ELR (cell line): Measurements from ENCODE around the gene NDUFB10.

Experiments
- DNase-seq: peaks from one replicate; pipeline ENCODE4 v3.0.0-alpha.2; 2015; ENCODE audit warnings: low read depth

The NDUFB10 gene

DNA sequence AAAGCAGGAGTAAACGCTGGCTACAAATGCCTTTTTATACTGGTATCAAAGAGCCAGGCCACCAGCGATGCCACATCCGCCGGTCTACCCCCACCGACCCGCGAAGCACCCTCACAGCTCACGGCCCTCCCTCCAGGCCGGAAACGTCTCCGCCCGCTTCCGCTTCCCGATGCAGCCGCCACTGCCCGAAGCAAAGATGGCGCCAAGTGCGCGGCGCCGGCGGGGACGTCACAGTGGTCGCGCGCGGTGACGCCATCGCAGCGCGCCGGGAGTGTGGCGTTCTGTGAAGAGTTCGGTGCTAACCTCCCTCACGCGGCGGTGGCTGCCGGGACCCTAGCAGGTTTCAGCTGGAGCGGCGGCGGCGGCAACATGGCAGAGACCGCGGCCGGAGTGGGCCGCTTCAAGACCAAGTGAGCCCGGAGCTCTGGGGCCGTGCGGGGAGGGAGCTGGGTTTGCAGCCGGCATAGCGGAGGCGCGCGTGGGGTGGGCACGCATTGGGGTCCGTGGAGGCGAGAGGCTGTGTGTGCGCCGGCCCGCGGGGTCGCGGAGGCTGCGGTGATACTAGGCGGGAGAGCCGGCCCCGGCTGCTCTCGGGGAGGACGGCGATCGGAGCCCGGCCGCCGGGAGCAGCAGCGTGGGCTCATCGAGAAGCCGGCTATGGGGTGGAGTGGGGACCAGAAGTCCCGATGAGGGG is 12.6 kb downstream of the NDUFB10 start, which contains the start of gene TBL3:
TSS of gene TBL3 (plus strand) at position 258 of the 694 bp plus-strand sequence. CDS start at position 370, 112 bp downstream.
- DNase-seq: peak; percentile 95

DNA sequence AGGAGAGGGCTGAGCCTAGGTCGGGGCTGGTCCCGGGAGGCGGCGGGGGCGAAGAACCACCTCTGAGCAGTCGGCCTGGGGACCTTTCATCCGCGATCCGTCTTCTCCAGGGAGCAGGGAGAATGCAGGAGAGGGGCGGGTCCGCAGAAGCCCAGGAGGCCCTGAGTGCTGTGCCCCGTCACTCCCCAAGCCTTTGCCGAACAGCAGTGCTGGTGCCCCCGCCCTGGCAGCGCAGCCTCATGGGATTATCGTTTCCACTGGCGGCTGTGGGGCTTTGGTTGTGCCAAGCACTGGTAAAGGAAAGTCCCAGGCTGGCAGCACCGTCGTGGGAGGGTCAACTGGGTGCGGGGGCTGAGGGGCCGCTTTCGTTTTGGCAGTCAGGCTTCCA is 13.1 kb downstream of the NDUFB10 start:
- peak; percentile 55 for DNase-seq

DNA sequence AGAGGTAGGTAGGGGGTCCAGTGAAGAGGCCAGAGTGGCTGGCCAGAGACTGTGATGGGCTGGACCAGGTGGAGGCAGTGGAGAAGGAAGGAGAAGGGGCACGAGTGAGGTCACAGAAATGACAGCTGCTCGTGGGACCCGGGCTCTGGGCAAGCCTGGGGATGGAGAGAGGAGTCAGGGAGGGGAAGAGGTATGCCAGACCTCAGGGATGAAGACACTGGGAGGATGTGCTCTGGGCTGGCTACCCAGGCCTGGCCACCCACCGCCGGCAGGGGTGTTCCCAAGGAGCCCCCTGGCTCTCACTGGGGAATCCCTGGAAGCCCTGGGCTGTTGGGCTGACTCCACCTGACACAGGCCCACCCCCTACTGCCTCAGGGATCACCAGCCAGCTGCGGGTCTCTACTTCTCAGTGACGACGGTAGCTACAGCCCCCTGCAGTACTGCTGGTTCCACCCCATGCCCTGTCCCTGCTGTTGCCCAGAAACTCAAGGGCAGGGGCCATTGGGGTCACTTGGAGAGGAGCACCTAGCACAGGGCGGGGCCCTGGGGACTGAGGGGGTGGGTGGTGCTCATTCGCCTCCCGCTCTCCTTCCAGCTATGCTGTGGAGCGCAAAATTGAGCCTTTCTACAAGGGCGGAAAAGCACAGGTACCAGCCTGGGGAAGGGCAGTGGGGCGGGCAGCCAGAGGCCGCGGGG is 14.3 kb downstream of the NDUFB10 start:
- no peak for DNase-seq

DNA sequence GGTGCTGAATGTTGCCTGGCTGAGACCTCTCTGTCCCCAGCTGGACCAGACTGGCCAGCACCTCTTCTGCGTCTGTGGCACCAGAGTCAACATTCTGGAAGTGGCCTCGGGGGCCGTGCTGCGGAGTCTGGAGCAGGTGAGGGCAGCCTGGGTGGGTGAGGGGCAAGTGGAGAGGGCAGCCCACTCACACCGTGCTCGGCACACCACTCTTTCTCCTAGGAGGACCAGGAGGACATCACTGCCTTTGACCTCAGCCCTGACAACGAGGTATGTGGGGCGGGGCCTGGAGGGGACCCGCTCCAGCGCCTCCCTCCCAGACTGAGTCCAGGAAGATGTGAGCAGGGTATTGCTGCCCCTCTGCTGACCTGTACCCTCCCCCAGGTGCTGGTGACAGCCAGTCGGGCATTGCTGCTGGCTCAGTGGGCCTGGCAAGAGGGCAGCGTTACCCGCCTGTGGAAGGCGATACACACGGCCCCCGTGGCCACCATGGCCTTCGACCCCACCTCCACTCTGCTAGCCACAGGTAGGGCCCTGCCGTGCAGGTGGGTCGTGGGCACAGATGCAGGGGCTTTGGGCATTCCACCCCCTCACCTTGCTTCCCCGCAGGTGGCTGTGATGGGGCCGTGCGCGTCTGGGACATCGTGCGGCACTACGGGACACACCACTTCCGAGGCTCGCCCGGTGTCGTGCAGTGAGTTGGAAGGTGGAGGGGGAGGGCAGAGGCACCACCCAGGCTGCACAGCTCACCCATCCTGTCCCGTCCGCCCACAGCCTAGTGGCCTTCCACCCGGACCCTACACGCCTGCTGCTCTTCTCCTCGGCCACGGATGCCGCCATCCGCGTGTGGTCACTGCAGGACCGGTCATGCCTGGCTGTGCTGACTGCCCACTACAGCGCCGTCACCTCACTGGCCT is 15.1 kb downstream of the NDUFB10 start:
- DNase-seq: no peak

DNA sequence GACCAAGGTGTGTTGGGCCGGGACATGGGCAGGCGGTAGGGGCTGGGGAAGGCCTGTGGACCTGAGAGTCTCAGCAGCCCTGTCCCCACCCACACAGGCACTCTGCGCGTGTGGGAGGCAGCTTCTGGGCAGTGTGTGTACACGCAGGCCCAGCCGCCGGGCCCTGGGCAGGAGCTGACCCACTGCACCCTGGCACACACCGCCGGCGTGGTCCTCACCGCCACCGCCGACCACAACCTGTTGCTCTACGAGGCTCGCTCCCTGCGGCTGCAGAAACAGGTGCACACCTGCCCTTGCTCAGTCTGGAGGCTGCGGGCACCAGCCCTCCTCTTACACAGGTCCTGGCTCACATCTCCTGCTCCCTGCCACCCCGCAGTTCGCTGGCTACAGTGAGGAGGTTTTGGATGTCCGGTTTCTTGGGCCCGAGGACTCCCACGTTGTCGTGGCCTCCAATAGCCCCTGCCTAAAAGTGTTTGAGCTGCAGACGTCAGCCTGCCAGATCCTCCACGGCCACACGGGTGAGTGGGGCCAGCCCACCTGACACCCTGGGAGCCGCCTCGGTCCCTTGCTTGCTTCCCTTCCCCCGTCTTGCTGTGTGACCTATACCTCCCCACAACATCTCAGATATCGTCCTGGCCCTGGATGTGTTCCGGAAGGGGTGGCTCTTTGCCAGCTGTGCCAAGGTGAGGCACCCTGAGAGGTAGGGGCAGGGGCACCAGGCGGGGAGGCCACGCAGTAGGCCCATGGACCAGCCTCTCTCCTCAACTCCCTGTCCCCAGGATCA is 16.3 kb downstream of the NDUFB10 start:
- DNase-seq: no peak

DNA sequence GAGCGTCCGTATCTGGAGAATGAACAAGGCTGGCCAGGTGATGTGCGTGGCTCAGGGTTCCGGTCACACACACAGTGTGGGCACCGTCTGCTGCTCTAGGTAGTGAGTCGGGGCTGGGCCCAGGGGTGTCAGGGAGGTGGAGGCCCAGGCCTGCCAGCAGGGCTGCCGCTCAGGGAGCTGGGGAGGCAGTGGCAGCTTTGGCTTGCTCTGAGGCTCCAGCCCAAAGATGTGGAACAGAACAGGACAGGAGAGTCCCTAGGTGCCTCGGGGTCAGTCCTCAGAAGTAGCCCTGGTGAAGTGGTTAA is 16.8 kb downstream of the NDUFB10 start:
- no peak for DNase-seq

DNA sequence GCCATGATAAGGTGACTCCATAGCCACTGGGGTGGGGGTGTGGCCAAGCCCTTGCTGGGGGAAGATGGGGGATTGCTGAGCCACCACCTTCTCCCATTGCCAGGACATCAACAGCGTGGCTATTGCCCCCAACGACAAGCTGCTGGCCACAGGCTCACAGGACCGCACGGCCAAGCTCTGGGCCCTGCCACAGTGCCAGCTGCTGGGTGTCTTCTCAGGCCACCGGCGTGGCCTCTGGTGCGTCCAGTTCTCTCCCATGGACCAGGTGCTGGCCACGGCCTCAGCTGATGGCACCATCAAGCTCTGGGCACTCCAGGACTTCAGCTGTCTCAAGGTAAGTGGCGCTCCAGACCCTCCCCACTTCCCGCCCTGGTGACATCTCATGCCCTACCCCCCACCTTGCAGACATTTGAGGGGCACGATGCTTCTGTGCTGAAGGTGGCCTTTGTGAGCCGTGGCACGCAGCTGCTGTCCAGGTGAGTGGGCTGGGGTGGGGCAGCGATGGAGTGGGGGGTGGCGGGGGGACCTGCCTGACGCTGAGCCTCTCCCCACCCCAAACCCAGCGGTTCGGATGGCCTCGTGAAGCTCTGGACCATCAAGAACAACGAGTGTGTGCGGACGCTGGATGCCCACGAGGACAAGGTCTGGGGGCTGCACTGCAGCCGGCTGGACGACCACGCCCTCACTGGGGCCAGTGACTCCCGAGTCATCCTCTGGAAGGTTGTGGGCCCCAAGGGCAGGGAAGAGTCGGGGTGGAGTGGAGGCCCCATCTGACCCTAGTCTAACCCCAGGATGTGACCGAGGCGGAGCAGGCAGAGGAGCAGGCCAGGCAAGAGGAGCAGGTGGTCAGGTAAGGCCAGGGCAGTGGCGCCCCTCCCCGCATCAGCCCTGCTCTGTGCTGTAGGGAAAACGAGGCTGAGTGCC is 17.9 kb downstream of the NDUFB10 start:
- no peak for DNase-seq

DNA sequence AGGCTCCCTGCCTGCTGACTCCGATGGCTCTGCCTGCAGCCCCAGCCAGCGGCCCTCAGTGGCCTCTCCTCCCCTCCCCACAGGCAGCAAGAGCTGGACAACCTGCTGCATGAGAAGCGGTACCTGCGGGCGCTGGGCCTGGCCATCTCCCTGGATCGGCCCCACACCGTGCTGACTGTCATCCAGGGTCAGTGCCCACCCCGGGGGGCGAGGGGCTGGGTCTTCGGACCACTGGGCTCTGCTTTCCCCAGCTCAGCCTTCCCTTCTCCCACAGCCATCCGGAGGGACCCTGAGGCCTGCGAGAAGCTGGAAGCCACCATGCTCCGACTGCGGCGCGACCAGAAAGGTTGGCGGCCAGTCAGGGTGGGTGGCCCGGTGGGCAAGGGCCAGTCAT is 18.5 kb downstream of the NDUFB10 start:
- no peak for DNase-seq

DNA sequence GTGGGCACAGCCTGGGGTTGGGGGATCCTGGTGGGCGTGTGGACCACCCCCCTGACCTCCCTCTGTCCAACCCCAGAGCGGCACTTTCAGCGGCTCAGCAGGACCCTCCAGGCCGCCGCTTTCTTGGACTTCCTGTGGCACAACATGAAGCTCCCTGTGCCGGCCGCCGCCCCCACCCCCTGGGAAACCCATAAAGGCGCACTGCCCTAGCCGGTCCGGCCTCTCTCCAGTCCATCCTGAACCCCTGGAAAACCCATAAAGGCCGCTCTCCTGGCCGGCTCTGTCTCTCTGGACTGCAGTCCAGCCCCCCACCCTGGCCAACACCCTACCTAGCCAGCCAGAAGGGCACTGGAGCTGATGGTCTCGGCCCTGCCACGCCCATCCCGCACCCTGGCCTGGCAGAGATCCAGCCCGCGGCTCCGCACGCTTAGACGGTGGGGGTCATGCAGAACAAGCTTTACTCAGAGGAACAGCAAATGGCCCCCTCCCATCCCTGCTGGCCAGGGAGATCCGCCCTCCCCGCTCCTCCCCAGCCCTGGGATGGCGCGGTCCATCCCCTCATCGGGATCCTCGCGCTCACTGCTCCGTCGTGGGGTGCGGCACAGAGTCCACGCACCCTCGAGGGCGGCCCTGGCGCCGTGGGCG is 19.3 kb downstream of the NDUFB10 start:
- no peak for DNase-seq

DNA sequence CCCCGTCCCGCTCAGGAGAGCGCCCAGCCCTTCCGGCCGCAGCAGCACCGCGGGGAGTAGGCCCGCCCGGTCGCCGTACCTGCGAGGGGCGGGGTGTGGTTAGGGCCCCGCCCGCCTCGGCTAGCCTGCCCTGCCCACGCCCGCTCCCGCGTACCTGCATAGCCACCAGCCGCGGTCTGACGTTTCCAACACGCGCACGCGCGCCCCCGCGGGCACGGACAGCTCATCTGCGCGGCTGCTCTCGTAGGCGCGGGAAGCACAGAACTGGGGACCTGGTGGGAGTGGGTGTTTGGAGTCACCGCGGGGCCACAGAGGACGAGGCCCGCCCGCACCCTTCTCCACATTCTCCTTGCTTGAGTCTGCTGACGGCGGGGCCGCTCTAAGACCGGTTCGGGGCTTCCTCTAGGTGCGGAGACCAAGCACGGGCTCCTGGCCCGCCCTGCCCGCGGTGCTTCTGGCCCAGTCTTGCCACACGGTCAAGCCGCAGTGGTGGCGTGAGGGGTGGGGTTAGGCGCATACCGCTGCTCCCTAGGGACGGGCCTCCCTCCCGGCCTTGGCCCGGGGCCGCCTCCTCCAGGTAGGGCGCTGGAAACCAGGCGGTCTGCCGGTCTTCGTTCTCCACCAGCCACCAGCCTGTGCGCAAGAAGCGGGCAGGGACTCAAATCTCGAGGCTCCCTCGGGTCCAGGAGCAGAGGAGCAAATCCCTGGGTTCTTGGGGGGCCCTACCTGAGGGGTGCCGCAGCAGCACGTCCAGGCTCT is 20.1 kb downstream of the NDUFB10 start:
- DNase-seq: no peak

DNA sequence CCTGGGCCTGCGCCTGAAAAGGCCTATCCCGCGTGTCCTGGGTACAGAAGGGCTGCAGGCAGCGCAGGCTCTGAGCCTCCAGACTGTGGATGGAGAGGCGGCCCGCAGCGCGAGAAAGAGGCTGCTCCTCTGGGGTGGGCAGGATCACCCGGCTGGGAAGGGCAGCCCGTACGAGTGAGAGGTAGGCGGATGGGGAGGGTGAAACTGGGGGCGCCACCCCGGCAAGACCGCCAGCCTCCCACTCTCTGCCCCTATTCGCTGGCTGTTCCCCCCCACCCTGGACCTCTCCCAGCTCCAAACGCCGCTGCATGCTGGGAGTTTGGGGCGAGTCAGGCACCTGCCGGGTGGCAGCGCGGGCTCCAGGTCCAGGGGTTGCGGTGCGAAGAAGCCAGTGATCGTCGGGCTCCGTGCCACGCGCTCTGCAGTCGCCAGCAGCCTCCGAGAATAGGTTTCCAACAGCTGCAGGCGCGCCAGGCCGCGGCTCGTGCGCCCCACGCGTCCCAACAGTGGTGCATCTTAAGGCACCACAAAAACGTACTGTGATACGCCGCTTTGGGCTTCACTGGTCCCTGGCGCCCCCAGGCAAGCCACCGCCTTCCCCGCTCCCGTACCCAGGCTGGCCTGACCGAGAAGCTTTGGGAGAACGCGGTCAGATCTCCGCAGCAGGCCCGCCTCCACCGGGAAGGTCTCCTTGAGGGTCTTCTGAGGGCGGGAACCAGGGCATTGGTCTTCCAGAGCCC is 20.9 kb downstream of the NDUFB10 start:
- no peak for DNase-seq

DNA sequence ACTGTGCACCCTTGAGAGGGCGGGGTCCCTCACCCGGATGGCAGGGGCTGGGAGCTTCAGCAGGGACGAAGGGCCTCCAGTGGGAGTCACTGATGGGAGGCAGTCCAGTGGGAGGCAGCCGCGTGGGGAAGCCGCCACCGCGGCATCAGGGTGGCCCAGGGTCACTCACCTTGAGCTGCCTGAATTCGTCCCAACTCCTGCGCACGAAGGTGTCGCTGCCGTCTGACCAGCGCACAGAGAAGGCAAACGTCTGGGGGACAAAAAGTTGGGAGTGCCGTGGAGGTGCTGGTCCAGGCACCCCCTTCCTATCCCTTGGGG is 21.4 kb downstream of the NDUFB10 start:
- DNase-seq: no peak

DNA sequence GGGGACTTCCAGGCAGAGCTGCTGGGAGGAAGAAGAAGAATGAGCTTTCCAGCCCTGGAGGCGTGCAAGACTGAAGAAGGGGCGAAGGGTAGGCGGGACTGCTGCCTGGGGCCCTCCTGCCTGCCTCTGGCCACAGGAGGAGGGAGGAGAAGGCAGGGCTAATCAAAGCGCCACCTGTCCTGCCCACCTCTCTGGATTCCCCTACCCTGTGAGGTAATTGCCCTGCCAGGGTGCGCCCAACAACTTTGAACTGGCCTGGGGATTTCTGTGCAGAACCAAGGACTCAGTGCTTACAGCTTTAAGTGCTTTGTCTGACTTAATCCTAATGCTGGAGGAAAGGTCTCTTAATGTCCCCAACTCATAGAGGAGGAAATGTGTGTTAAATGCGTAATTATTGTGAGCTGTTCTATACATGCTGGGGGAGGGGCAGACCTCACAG is 22.1 kb downstream of the NDUFB10 start, which contains the start of gene NOXO1:
TSS of gene NOXO1 (minus strand) at position 72 of the 439 bp plus-strand sequence. CDS start 290 bp downstream, outside the sequence.
- DNase-seq: no peak

DNA sequence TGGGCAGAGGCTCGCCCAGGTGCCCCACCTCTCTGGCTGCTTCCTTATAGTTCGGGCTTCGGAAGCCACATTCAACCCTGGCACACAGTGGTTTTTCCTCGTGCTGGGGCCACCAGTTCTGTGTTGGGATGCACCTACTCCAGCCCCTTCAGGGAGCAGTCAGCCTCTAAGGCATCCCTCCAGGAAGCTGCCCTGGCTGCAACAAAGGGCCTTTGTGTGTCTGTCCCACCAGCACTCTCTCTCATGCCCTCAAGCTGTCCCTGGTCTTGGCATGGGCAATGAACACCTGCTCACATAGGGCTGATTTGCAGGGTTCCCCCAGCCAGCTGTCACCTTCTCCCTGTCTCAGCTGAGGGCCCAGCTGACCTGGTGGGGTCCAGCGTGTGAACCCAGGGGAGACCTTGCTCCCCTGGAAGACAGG is 22.7 kb downstream of the NDUFB10 start:
- DNase-seq: no peak

DNA sequence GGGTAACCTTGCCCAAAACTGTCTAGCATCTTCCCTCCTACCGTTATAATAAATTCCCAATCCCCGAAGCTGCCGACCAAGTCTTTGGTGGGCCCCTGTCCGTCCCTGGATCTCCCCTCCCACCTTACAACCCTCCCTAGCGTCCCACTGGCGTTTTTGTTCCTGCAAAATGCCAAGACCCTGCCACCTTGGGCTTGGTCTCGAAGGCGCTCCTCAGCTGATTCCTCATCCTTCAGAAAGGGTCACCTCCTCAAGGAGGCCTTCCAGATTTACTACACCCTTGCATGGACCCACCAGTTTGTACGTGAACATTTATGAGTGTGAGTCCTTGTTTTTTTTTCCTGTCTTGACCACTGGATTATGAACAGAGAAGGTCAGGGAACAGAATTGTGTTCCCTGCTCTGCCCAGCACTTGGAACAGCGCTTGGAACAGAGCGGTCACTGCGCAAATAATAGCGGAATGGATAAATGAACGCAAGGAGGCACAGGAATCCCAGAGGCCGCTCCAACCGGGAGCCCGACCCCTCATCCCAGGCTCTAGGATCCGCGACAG is 23.7 kb downstream of the NDUFB10 start:
- no peak for DNase-seq

DNA sequence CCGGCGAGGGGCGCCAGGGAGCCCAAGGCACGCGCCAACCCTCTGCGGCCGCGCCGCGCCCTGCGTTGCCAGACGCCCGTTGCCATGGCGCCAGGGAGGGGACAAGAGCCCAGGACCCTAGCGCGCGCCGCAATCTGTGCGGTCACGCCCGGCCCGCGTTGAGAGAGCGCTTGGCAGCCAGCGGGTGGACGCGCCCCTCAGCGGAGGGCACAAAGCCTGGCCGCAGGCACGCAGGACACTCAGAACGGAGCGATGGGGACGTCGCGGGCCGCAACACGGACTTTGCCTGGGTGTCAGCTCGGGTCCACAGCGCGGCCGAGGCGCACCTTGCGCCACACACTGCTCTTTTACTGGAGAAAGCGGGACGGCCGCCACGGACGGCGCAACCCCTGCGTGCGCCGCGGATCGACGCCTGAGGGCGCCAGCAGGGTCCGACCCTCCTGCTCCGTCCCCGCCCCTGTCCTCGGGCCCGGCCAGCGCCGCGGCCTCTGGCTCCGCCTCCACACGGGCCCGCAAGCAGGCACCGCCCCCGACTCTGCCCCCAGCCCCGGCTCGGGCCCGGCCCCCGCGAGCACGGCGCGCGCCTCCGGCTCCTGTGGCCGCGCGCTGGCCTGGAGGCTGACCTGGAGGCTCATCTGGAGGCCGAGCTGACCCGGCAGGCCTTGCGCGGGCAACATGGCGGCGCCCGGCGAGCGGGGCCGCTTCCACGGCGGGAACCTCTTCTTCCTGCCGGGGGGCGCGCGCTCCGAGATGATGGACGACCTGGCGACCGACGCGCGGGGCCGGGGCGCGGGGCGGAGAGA is 24.4 kb downstream of the NDUFB10 start, which contains the start of gene GFER:
TSS of gene GFER (plus strand) at position 650 of the 803 bp plus-strand sequence. CDS start at position 676, 26 bp downstream.
- DNase-seq: peak; percentile 92
